Fibroblast of the aortic adventitia (primary cell): Measurements from ENCODE around the gene RP2. TPM values are rescaled to one million over a fixed set of nuclear protein-coding genes. Genes with fewer than 3 reads are reported as not detected.
A peak's percentile ranks its signal among the peaks of the same experiment; 100 is the strongest.

Experiments used
- DNase-seq: peaks from one replicate; pipeline ENCODE4 v3.0.0-alpha.2; 2010; ENCODE audit warnings: low read depth
- H3K4me3 ChIP-seq: 2 replicates; pipeline ENCODE4 v1.5.1; 2011; ENCODE audit warnings: low read depth, mild to moderate bottlenecking, control low read depth, low read length, moderate library complexity
- total RNA-seq: library from RNA; depleted of rRNA; stranded (reverse); fragments of >200 nt; gene quantifications from 2 replicates; pipeline ENCODE4 v1.2.3, GENCODE V29; 2012; ENCODE audit warnings: low replicate concordance
- TF ChIP-seq, protein P1 (sequence below): IDR thresholded peaks from 2 replicates; pipeline ENCODE4 v1.5.1; 2011; ENCODE audit warnings: mild to moderate bottlenecking, low read length, control low read depth, inconsistent platforms; ENCODE audit not compliant: insufficient read depth

The RP2 gene
- total RNA-seq, 1 donor, result 23.3 TPM

DNA sequence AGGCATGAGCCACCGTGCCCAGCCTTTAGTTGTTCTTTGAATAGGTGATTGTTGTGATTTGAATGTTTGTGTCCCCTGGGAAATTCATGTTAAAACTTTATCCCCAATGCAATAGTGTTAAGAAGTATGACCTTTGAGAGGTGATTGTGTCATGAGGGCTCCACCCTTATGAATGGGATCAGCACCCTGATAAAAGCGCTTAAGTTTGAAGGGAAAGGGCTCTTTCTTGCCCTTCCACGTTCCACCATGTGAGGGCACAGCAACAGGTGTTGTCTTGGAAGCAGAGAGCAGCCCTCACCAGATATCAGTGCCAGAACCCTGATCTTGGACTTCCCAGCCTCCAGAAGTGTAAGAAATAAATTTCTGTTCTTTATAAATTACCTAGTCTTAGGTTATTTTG, 33.7 kb upstream of the RP2 start:
- DNase-seq, result peak; percentile 5
- TF ChIP-seq, protein P1, sequence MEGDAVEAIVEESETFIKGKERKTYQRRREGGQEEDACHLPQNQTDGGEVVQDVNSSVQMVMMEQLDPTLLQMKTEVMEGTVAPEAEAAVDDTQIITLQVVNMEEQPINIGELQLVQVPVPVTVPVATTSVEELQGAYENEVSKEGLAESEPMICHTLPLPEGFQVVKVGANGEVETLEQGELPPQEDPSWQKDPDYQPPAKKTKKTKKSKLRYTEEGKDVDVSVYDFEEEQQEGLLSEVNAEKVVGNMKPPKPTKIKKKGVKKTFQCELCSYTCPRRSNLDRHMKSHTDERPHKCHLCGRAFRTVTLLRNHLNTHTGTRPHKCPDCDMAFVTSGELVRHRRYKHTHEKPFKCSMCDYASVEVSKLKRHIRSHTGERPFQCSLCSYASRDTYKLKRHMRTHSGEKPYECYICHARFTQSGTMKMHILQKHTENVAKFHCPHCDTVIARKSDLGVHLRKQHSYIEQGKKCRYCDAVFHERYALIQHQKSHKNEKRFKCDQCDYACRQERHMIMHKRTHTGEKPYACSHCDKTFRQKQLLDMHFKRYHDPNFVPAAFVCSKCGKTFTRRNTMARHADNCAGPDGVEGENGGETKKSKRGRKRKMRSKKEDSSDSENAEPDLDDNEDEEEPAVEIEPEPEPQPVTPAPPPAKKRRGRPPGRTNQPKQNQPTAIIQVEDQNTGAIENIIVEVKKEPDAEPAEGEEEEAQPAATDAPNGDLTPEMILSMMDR, result peak; percentile 26
- H3K4me3 ChIP-seq, result no peak overlapping the region

- H3K4me3 ChIP-seq, result no peak overlapping the region
- TF ChIP-seq, protein P1, result no peak
- peak; percentile 2 for DNase-seq
Measured at GRCh38 chrX:46805270-46805669, 31.6 kb upstream of the RP2 start.

- TF ChIP-seq, protein P1, result no peak
- DNase-seq, result peak; percentile 39
- no peak overlapping the region for H3K4me3 ChIP-seq
Measured at GRCh38 chrX:46811121-46811520, 25.7 kb upstream of the RP2 start.

DNA sequence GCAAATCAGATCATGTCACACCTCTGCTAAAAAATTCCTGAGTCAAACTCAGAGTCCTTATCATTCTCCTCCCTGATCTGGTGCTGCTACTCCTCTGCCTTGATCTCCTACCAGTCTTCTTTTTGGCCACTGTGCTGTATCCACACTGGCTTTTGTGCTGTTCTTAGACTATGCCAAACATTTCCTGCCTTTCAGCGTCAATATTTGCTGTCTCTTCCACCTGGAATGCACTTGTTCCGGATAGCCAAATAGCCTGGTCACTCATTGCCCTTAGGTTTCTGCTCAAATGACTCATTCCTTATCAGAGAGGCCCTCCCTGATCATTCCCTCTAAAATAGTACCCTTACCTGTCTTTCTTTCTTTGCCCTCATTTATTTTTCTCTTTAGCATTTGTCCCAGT, 24.4 kb upstream of the RP2 start:
- TF ChIP-seq, protein P1, result no peak
- H3K4me3 ChIP-seq, result no peak overlapping the region
- no peak for DNase-seq

- H3K4me3 ChIP-seq, result no peak overlapping the region
- DNase-seq, result no peak
- TF ChIP-seq, protein P1, result no peak
Measured at GRCh38 chrX:46814966-46815365, 21.9 kb upstream of the RP2 start.

- DNase-seq, result no peak
- TF ChIP-seq, protein P1, result no peak
- no peak overlapping the region for H3K4me3 ChIP-seq
Measured at GRCh38 chrX:46819136-46819535, 17.7 kb upstream of the RP2 start.

- TF ChIP-seq, protein P1, result no peak
- no peak overlapping the region for H3K4me3 ChIP-seq
- DNase-seq, result no peak
Measured at GRCh38 chrX:46820391-46821100, 16.3 kb upstream of the RP2 start.
